HT-29 (cell line): ENCODE data around the gene THAP10. TPM values are rescaled to one million over a fixed set of nuclear protein-coding genes. Genes with fewer than 3 reads are reported as not detected.
"Not testable (repeated sequence)": the region's sequence is repeated elsewhere in the genome, so short reads cannot be mapped to it uniquely, and the experiment has no call there.

Experiments
- DNase-seq: peaks from one replicate; pipeline ENCODE4 v3.0.0-alpha.2; 2015; ENCODE audit warnings: low spot score
- total RNA-seq: library from RNA; depleted of rRNA; stranded (reverse); fragments of >200 nt; shearing (Covaris generic); gene quantifications from 2 replicates; pipeline ENCODE4 v1.2.3, GENCODE V29; 2014

THAP10 gene
- total RNA-seq, 1 experiment from 2014 or later: 2.7 TPM

GRCh38 chr15:70876683-70877082 is 15.6 kb downstream of the THAP10 start:
- DNase-seq: no peak

GRCh38 chr15:70876011-70876410 is 16.2 kb downstream of the THAP10 start:
- DNase-seq: no peak

- peak; percentile 63 for DNase-seq
These were observed 17.0 kb downstream of the THAP10 start for GRCh38 chr15:70875001-70875782.

GRCh38 chr15:70873232-70874054 is 18.8 kb downstream of the THAP10 start:
- DNase-seq: no peak

- not testable (repeated sequence) for DNase-seq
These were observed 20.7 kb downstream of the THAP10 start for GRCh38 chr15:70871490-70871889.

- DNase-seq: no peak
These were observed 22.2 kb downstream of the THAP10 start for GRCh38 chr15:70870051-70870450.

GRCh38 chr15:70869346-70869745 is 22.9 kb downstream of the THAP10 start:
- DNase-seq: no peak

- DNase-seq: no peak
These were observed 24.2 kb downstream of the THAP10 start for GRCh38 chr15:70867911-70868467.

- no peak for DNase-seq
These were observed 25.1 kb downstream of the THAP10 start for GRCh38 chr15:70866982-70867641.

GRCh38 chr15:70863450-70864218 is 28.6 kb downstream of the THAP10 start:
- peak; percentile 68 for DNase-seq

- DNase-seq: no peak
These were observed 32.2 kb downstream of the THAP10 start for GRCh38 chr15:70859998-70860397.

GRCh38 chr15:70859322-70859908 is 32.8 kb downstream of the THAP10 start:
- DNase-seq: peak; percentile 48

- DNase-seq: not testable (repeated sequence)
These were observed 33.5 kb downstream of the THAP10 start for GRCh38 chr15:70858614-70859321.

- DNase-seq: no peak
These were observed 34.5 kb downstream of the THAP10 start for GRCh38 chr15:70857562-70858285.

GRCh38 chr15:70856884-70857561 is 35.2 kb downstream of the THAP10 start:
- DNase-seq: peak; percentile 47

GRCh38 chr15:70856177-70856883 is 35.9 kb downstream of the THAP10 start:
- no peak for DNase-seq

GRCh38 chr15:70855764-70856163 is 36.5 kb downstream of the THAP10 start:
- no peak for DNase-seq

- peak; percentile 22 for DNase-seq
These were observed 37.6 kb downstream of the THAP10 start for GRCh38 chr15:70854666-70854976.
